Endodermal cell (in vitro differentiated cells): ENCODE data around the gene OSM. TPM values are rescaled to one million over a fixed set of nuclear protein-coding genes. Genes with fewer than 3 reads are reported as not detected.

ENCODE experiments used
- DNase-seq: peaks from one replicate; pipeline ENCODE4 v3.0.0-alpha.2; 2017
- H3K27ac ChIP-seq: 2 replicates; pipeline ENCODE4 v1.5.1; 2013; ENCODE audit warnings: mild to moderate bottlenecking, low read depth, low read length, moderate library complexity
- H3K27me3 ChIP-seq: 2 replicates; pipeline ENCODE4 v1.6.1; 2013; ENCODE audit warnings: mild to moderate bottlenecking, low read length, moderate library complexity; ENCODE audit not compliant: insufficient read depth, control insufficient read depth, poor library complexity, severe bottlenecking
- H3K36me3 ChIP-seq: 2 replicates; pipeline ENCODE4 v1.7.0; 2013; ENCODE audit warnings: mild to moderate bottlenecking, low read length, moderate library complexity; ENCODE audit not compliant: control insufficient read depth, insufficient read depth
- H3K4me1 ChIP-seq: one replicate; pipeline ENCODE4 v1.7.0; 2013; ENCODE audit warnings: low read length; ENCODE audit not compliant: control insufficient read depth, insufficient read depth
- H3K4me3 ChIP-seq: 2 replicates; pipeline ENCODE4 v1.5.1; 2013; ENCODE audit warnings: mild to moderate bottlenecking, low read length, moderate library complexity
- H3K9ac ChIP-seq: 2 replicates; pipeline ENCODE4 v1.6.1; 2013; ENCODE audit warnings: mild to moderate bottlenecking, low read length, moderate library complexity; ENCODE audit not compliant: poor library complexity, severe bottlenecking; ENCODE audit errors: extremely low read depth
- H3K9me3 ChIP-seq: 2 replicates; pipeline ENCODE4 v1.6.1; 2013; ENCODE audit warnings: mild to moderate bottlenecking, low read length, moderate library complexity; ENCODE audit not compliant: control insufficient read depth
- H3K27ac Mint-ChIP-seq: 2 replicates; pipeline ENCODE4 v1.8.0; 2020; ENCODE audit warnings: mixed read lengths
- H3K27me3 Mint-ChIP-seq: 2 replicates; pipeline ENCODE4 v1.8.0; 2021; ENCODE audit warnings: mild to moderate bottlenecking, mixed read lengths; ENCODE audit not compliant: insufficient read depth
- H3K36me3 Mint-ChIP-seq: 2 replicates; pipeline ENCODE4 v1.8.0; 2020; ENCODE audit warnings: low read depth, mixed read lengths
- H3K4me1 Mint-ChIP-seq: 2 replicates; pipeline ENCODE4 v1.8.0; 2020; ENCODE audit warnings: mixed read lengths
- H3K4me3 Mint-ChIP-seq: 2 replicates; pipeline ENCODE4 v1.8.0; 2020; ENCODE audit warnings: mild to moderate bottlenecking, moderate library complexity, mixed read lengths
- H3K9me3 Mint-ChIP-seq: 2 replicates; pipeline ENCODE4 v1.8.0; 2020; ENCODE audit warnings: mild to moderate bottlenecking, mixed read lengths
- CTCF ChIP-seq: fragments of 200-600 bp; sonication (generic); conservative IDR thresholded peaks from 2 replicates; pipeline ENCODE4 v1.5.0; 2021; ENCODE audit warnings: antibody characterized with exemption, mild to moderate bottlenecking
- WGBS, 2 experiments: methylation state at CpG; one replicate each; pipeline versions ENCODE4 v1.1.5 to v1.1.7; 2013; ENCODE audit warnings: missing lambda C conversion rate in 2 of 2, mixed read lengths in 1 of 2; ENCODE audit not compliant: insufficient coverage in 1 of 2, insufficient read length in 1 of 2; 5-methylcytosine and 5-hydroxymethylcytosine counted together
- total RNA-seq, 2 donors: library from RNA; stranded (reverse); fragmentation: NEBNext Ultra II Directional in 1 of 2; extraction: Animal tissue kit (Norgen Biotek cat#: 25700) in 1 of 2; gene quantifications; 2 replicates in 1 of 2; 3 replicates in 1 of 2; pipeline ENCODE4 v1.2.1, GENCODE V29; 2021

The OSM gene
- total RNA-seq, 2 donors from 2014 or later: not detected

GRCh38 chr22:30220338-30221012 lies 46.2 kb downstream of the OSM start:
- H3K4me1 ChIP-seq: no peaks in the 10 kb centered on the region
- no peaks in the 10 kb centered on the region for H3K36me3 Mint-ChIP-seq
- no peak overlapping the region for H3K27ac ChIP-seq
- H3K9me3 ChIP-seq: no peaks in the 10 kb centered on the region
- no peak for DNase-seq
- no peak overlapping the region for H3K27ac Mint-ChIP-seq
- no peak overlapping the region for H3K4me3 ChIP-seq
- peaks cover 6% of the 10 kb centered on the region for H3K27me3 Mint-ChIP-seq
- WGBS, 2 experiments: 86 to 95% methylated on average over 4 to 7 of the region's 7 CpGs
- H3K36me3 ChIP-seq: no peaks in the 10 kb centered on the region
- no peak overlapping the region for H3K9ac ChIP-seq
- no peak overlapping the region for H3K4me3 Mint-ChIP-seq
- H3K4me1 Mint-ChIP-seq: no peaks in the 10 kb centered on the region
- no peak for TF ChIP-seq CTCF
- no peaks in the 10 kb centered on the region for H3K27me3 ChIP-seq
- H3K9me3 Mint-ChIP-seq: no peaks in the 10 kb centered on the region

- no peaks in the 10 kb centered on the region for H3K36me3 Mint-ChIP-seq
- no peak overlapping the region for H3K27ac Mint-ChIP-seq
- DNase-seq: no peak
- H3K4me3 Mint-ChIP-seq: no peak overlapping the region
- no peak for TF ChIP-seq CTCF
- H3K27me3 Mint-ChIP-seq: peaks cover 6% of the 10 kb centered on the region
- Histone ChIP-seq H3K4me1 (no peaks in the 10 kb centered on the region), H3K36me3 (no peaks in the 10 kb centered on the region), H3K27ac (no peak overlapping the region), H3K9ac (no peak overlapping the region), H3K4me3 (no peak overlapping the region), H3K27me3 (no peaks in the 10 kb centered on the region), H3K9me3 (no peaks in the 10 kb centered on the region)
- no peaks in the 10 kb centered on the region for H3K9me3 Mint-ChIP-seq
- H3K4me1 Mint-ChIP-seq: peaks cover 3% of the 10 kb centered on the region
These were observed 46.9 kb downstream of the OSM start for GRCh38 chr22:30219668-30220278.

- H3K27ac Mint-ChIP-seq: no peak overlapping the region
- H3K36me3 Mint-ChIP-seq: no peaks in the 10 kb centered on the region
- H3K9me3 Mint-ChIP-seq: no peaks in the 10 kb centered on the region
These were observed 47.5 kb downstream of the OSM start for GRCh38 chr22:30219049-30219654.

More at GRCh38 chr22:30219049-30219654, 47.5 kb downstream of the OSM start:
- peak; percentile 58 for TF ChIP-seq CTCF
- H3K9me3 ChIP-seq: no peaks in the 10 kb centered on the region
- no peak overlapping the region for H3K27ac ChIP-seq
- H3K27me3 ChIP-seq: no peaks in the 10 kb centered on the region
- H3K9ac ChIP-seq: no peak overlapping the region
- 85 to 92% methylated on average over 4 to 7 of the region's 8 CpGs for WGBS, 2 experiments
- peaks cover 4% of the 10 kb centered on the region for H3K4me1 Mint-ChIP-seq
- H3K4me3 Mint-ChIP-seq: no peak overlapping the region
- DNase-seq: no peak
- no peaks in the 10 kb centered on the region for H3K4me1 ChIP-seq
- no peak overlapping the region for H3K4me3 ChIP-seq
- peaks cover 6% of the 10 kb centered on the region for H3K27me3 Mint-ChIP-seq
- no peaks in the 10 kb centered on the region for H3K36me3 ChIP-seq
